ENCODE results near the gene AGPAT2.

The AGPAT2 gene

DNA sequence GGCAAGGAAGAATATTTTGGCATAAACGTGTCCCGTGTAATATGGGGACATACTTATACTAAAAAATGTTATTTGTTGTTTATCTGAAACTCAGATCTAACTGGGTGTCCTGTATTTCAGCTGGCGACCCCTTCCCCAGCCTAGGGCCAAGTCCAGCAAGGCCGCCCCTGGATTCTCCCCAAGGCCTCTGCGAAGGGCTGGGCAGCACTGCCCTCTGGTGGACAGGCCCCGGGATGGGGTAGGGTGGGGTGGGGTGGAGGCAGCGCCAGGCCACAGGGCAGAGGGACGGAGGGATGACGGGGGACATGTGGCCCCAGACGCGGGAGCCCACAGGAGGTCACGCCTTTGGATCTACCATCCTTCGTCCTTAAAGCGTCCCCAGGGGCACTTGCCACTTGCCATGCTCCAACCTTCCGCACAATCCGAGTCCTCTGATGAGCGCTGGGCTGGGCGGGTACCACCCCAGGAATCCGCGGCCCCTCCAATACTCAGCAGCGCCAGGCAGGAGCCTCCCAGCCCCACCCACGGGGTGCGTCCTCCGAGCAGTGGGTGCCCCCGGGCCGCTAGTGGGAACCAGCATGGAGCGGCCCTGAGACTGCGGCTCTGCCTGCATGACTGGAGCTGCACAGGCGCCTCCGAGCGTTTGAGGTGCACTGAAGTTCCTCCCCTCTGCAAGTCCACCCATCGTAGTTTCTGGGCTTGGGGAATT is 7.1 kb upstream of the AGPAT2 start (continued):
- TF ChIP-seq, protein P1, sequence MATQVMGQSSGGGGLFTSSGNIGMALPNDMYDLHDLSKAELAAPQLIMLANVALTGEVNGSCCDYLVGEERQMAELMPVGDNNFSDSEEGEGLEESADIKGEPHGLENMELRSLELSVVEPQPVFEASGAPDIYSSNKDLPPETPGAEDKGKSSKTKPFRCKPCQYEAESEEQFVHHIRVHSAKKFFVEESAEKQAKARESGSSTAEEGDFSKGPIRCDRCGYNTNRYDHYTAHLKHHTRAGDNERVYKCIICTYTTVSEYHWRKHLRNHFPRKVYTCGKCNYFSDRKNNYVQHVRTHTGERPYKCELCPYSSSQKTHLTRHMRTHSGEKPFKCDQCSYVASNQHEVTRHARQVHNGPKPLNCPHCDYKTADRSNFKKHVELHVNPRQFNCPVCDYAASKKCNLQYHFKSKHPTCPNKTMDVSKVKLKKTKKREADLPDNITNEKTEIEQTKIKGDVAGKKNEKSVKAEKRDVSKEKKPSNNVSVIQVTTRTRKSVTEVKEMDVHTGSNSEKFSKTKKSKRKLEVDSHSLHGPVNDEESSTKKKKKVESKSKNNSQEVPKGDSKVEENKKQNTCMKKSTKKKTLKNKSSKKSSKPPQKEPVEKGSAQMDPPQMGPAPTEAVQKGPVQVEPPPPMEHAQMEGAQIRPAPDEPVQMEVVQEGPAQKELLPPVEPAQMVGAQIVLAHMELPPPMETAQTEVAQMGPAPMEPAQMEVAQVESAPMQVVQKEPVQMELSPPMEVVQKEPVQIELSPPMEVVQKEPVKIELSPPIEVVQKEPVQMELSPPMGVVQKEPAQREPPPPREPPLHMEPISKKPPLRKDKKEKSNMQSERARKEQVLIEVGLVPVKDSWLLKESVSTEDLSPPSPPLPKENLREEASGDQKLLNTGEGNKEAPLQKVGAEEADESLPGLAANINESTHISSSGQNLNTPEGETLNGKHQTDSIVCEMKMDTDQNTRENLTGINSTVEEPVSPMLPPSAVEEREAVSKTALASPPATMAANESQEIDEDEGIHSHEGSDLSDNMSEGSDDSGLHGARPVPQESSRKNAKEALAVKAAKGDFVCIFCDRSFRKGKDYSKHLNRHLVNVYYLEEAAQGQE (tag by site-specific recombination; IDR thresholded peaks at IDR 0.05) = peak; percentile 27; the same call in 1 of the 2 replicates
- TF ChIP-seq ZNF266 (tag by site-specific recombination; IDR thresholded peaks at IDR 0.05; ENCODE audit: low read depth) (no peak), ZNF391 (tag by site-specific recombination; IDR thresholded peaks at IDR 0.05; ENCODE audit: borderline replicate concordance, low read depth) (no peak), ZNF677 (tag by site-specific recombination; IDR thresholded peaks at IDR 0.05) (no peak), INSM2 (tag by site-specific recombination; IDR thresholded peaks at IDR 0.05) (no peak), ZNF292 (tag by site-specific recombination; IDR thresholded peaks at IDR 0.05; ENCODE audit: borderline replicate concordance, low read depth) (no peak), ZNF350 (tag by site-specific recombination; IDR thresholded peaks at IDR 0.05) (no peak), ZFP37 (tag by site-specific recombination; IDR thresholded peaks at IDR 0.05) (no peak), ZNF791 (tag by site-specific recombination; IDR thresholded peaks at IDR 0.05) (no peak), TCF7L2 (IDR thresholded peaks at IDR 0.05; ENCODE audit: borderline replicate concordance, low read depth, low read length) (no peak), ZBTB1 (tag by site-specific recombination; IDR thresholded peaks at IDR 0.05) (no peak), PRDM1 (tag by site-specific recombination; IDR thresholded peaks at IDR 0.05) (no peak), ZNF354C (tag by site-specific recombination; IDR thresholded peaks at IDR 0.05; ENCODE audit: borderline replicate concordance, low read depth) (no peak), ZNF514 (tag by site-specific recombination; IDR thresholded peaks at IDR 0.05) (no peak), ZNF596 (tag by site-specific recombination; IDR thresholded peaks at IDR 0.05) (no peak), GLIS2 (tag by site-specific recombination; IDR thresholded peaks at IDR 0.05) (peak; percentile 25; the same call in 1 of the 2 replicates), SCRT2 (tag by site-specific recombination; IDR thresholded peaks at IDR 0.05) (no peak), ZNF16 (tag by site-specific recombination; IDR thresholded peaks at IDR 0.05; ENCODE audit: low read depth) (no peak), ZNF146 (tag by site-specific recombination; IDR thresholded peaks at IDR 0.05) (no peak), ZNF394 (tag by site-specific recombination; IDR thresholded peaks at IDR 0.05; ENCODE audit: borderline replicate concordance) (no peak), ZNF433 (tag by site-specific recombination; IDR thresholded peaks at IDR 0.05; ENCODE audit: low read depth) (no peak), ZNF211 (tag by site-specific recombination; IDR thresholded peaks at IDR 0.05; ENCODE audit: low read depth) (no peak), ZNF366 (tag by site-specific recombination; conservative IDR thresholded peaks at IDR 0.05) (peak; percentile 71), ZNF639 (tag by site-specific recombination; IDR thresholded peaks at IDR 0.05) (no peak)
- TF ChIP-seq, protein P2, sequence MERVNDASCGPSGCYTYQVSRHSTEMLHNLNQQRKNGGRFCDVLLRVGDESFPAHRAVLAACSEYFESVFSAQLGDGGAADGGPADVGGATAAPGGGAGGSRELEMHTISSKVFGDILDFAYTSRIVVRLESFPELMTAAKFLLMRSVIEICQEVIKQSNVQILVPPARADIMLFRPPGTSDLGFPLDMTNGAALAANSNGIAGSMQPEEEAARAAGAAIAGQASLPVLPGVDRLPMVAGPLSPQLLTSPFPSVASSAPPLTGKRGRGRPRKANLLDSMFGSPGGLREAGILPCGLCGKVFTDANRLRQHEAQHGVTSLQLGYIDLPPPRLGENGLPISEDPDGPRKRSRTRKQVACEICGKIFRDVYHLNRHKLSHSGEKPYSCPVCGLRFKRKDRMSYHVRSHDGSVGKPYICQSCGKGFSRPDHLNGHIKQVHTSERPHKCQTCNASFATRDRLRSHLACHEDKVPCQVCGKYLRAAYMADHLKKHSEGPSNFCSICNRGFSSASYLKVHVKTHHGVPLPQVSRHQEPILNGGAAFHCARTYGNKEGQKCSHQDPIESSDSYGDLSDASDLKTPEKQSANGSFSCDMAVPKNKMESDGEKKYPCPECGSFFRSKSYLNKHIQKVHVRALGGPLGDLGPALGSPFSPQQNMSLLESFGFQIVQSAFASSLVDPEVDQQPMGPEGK (tag by site-specific recombination; IDR thresholded peaks at IDR 0.05) = peak; percentile 50
